Neural progenitor cell (in vitro differentiated cells): ENCODE measurements around the gene HOXC10.

ENCODE experiments used
- EZH2 ChIP-seq: fragments of 200-600 bp; sonication (generic); IDR thresholded peaks from 2 replicates; pipeline ENCODE4 v1.6.1; 2017; ENCODE audit warnings: antibody characterized with exemption, mild to moderate bottlenecking, moderate library complexity
- TF ChIP-seq, protein P1 (sequence below): fragments of 200-600 bp; sonication (generic); IDR thresholded peaks from 2 replicates; pipeline ENCODE4 v1.5.1; 2017; ENCODE audit warnings: antibody characterized with exemption, mild to moderate bottlenecking

DNA sequence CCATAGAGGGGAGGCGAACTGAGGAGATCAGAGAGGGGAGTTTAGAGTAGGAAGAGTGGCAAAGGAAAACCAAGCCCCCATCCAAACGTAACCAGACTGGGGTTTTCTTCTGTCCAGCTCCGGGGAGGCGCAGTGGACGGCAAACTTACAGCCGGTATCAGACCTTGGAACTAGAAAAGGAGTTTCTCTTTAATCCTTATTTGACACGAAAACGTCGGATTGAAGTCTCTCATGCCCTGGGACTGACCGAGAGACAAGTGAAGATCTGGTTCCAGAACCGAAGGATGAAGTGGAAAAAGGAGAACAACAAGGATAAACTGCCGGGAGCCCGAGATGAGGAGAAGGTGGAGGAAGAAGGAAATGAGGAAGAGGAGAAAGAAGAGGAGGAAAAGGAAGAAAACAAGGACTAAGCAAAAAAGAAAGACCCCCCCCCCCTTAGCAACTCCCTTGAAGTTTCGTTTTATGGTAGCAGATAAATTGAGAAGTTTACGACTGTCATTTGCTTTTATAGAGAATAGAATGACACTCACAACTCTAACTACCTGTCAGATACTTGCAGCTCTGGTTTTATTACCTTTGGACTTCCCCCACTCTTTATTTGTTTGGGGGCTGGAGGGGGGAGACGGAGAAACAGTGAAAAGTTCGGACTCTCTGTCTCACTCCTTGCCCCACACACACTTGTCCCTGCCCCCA is 26.2 kb downstream of the HOXC10 start:
- TF ChIP-seq, protein P1, sequence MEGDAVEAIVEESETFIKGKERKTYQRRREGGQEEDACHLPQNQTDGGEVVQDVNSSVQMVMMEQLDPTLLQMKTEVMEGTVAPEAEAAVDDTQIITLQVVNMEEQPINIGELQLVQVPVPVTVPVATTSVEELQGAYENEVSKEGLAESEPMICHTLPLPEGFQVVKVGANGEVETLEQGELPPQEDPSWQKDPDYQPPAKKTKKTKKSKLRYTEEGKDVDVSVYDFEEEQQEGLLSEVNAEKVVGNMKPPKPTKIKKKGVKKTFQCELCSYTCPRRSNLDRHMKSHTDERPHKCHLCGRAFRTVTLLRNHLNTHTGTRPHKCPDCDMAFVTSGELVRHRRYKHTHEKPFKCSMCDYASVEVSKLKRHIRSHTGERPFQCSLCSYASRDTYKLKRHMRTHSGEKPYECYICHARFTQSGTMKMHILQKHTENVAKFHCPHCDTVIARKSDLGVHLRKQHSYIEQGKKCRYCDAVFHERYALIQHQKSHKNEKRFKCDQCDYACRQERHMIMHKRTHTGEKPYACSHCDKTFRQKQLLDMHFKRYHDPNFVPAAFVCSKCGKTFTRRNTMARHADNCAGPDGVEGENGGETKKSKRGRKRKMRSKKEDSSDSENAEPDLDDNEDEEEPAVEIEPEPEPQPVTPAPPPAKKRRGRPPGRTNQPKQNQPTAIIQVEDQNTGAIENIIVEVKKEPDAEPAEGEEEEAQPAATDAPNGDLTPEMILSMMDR: no peak
- peak; percentile 70 for TF ChIP-seq EZH2
